H1 (cell line): ENCODE results near the gene NCF4. TPM values are rescaled to one million over a fixed set of nuclear protein-coding genes. Genes with fewer than 3 reads are reported as not detected.

Source experiments
- CTCF ChIA-PET: fragments of 300-600 bp; sonication (Branson Sonifier 250); formaldehyde crosslinking; loops from one replicate; lab custom pipeline; 2021; ENCODE audit not compliant: partially characterized antibody; lab: Charles Lee
- POLR2A ChIA-PET: fragments of 300-600 bp; sonication (Branson Sonifier 250); formaldehyde crosslinking; loops from one replicate; lab custom pipeline; 2021; ENCODE audit warnings: inconsistent platforms; ENCODE audit not compliant: partially characterized antibody; lab: Charles Lee
- DNase-seq, 2 experiments: peaks; one replicate each; pipeline versions ENCODE4 v3.0.0 to v3.0.0-alpha.2; 2010 to 2022; ENCODE audit warnings: low spot score in 2 of 2, low read depth in 1 of 2, mixed read lengths in 1 of 2
- FAIRE-seq: peaks from 2 replicates; lab custom pipeline; 2011; peaks lifted over from hg19 to GRCh38; lab: Jason Lieb, UNC
- H2AFZ ChIP-seq: 2 replicates; pipeline ENCODE4 v1.8.1; 2012; ENCODE audit warnings: low read length, inconsistent platforms
- H2AK5ac ChIP-seq: 2 replicates; pipeline ENCODE4 v1.6.1; 2013; ENCODE audit warnings: low read depth, low read length
- H2BK120ac ChIP-seq: replicated peaks from 2 replicates; pipeline ENCODE3; 2013; ENCODE audit warnings: low read depth, low read length, inconsistent platforms
- H2BK12ac ChIP-seq: 2 replicates; pipeline ENCODE4 v1.6.1; 2013; ENCODE audit warnings: low read depth, low read length
- H2BK15ac ChIP-seq: 2 replicates; pipeline ENCODE4 v1.6.1; 2013; ENCODE audit warnings: low read length
- H2BK20ac ChIP-seq: 2 replicates; pipeline ENCODE4 v1.6.1; 2013; ENCODE audit warnings: low read length
- H2BK5ac ChIP-seq: 2 replicates; pipeline ENCODE4 v1.6.1; 2013; ENCODE audit warnings: low read depth, low read length
- H3K14ac ChIP-seq: 2 replicates; pipeline ENCODE4 v1.6.1; 2013; ENCODE audit warnings: inconsistent platforms; ENCODE audit not compliant: insufficient read length
- H3K18ac ChIP-seq: 2 replicates; pipeline ENCODE4 v1.6.1; 2013; ENCODE audit warnings: low read length; ENCODE audit errors: extremely low read depth
- H3K23ac ChIP-seq: 2 replicates; pipeline ENCODE4 v1.6.1; 2013; ENCODE audit warnings: inconsistent platforms; ENCODE audit not compliant: insufficient read length
- H3K23me2 ChIP-seq: 2 replicates; pipeline ENCODE4 v1.6.1; 2013; ENCODE audit warnings: low read depth, low read length
- H3K27ac ChIP-seq: 2 replicates; pipeline ENCODE4 v1.6.1; 2011; ENCODE audit warnings: low read depth, low read length, inconsistent platforms
- H3K27me3 ChIP-seq, 4 experiments: replicated peaks in 1 of 4; 1 replicate in 1 of 4; 2 replicates in 3 of 4; pipeline versions ENCODE4 v1.6.1 to v1.8.1; 2011 to 2013; ENCODE audit warnings: low read length in 3 of 4, mild to moderate bottlenecking in 3 of 4, inconsistent platforms in 2 of 4, mixed read lengths in 2 of 4, moderate library complexity in 1 of 4; ENCODE audit not compliant: control insufficient read depth in 3 of 4, insufficient read depth in 3 of 4; ENCODE audit errors: extremely low read depth in 1 of 4
- H3K36me3 ChIP-seq, 4 experiments: 2 replicates each; pipeline versions ENCODE4 v1.6.1 to v1.8.1; 2011 to 2013; ENCODE audit warnings: mild to moderate bottlenecking in 4 of 4, low read length in 3 of 4, moderate library complexity in 2 of 4, control low read depth in 1 of 4, inconsistent platforms in 1 of 4; ENCODE audit not compliant: insufficient read depth in 4 of 4, control insufficient read depth in 2 of 4
- H3K4ac ChIP-seq: replicated peaks from 2 replicates; pipeline ENCODE3; 2013; ENCODE audit warnings: low read length, low read depth, mixed read lengths, inconsistent platforms; ENCODE audit not compliant: insufficient read length
- H3K4me1 ChIP-seq, 4 experiments: replicated peaks in 1 of 4; 1 replicate in 1 of 4; 2 replicates in 3 of 4; pipeline versions ENCODE4 v1.6.1 to v1.8.1; 2011 to 2013; ENCODE audit warnings: low read length in 3 of 4, inconsistent platforms in 2 of 4, mixed read lengths in 1 of 4; ENCODE audit not compliant: insufficient read depth in 4 of 4, control insufficient read depth in 3 of 4
- H3K4me2 ChIP-seq, 2 experiments: 2 replicates each; pipeline versions ENCODE4 v1.6.1 to v1.8.1; 2011 to 2013; ENCODE audit warnings: low read depth in 2 of 2, low read length in 2 of 2, control low read depth in 1 of 2, inconsistent platforms in 1 of 2, mild to moderate bottlenecking in 1 of 2; ENCODE audit not compliant: insufficient read depth in 1 of 2
- H3K4me3 ChIP-seq, 4 experiments: fragments of 200-600, 300-600 bp in 1 of 4; sonication (generic), shearing (Covaris generic), sonication (Bioruptor Twin) in 1 of 4; 2 replicates each; pipeline versions ENCODE4 v1.5.1 to v1.8.1; 2011 to 2016; ENCODE audit warnings: low read length in 4 of 4, low read depth in 3 of 4, control low read depth in 2 of 4, inconsistent platforms in 2 of 4, mild to moderate bottlenecking in 2 of 4, mixed read lengths in 1 of 4, moderate library complexity in 1 of 4; ENCODE audit not compliant: insufficient read depth in 2 of 4; ENCODE audit errors: extremely low read depth in 1 of 4
- H3K56ac ChIP-seq: replicated peaks from 2 replicates; pipeline ENCODE3; 2013; ENCODE audit warnings: low read depth, mild to moderate bottlenecking, mixed read lengths, low read length, inconsistent platforms; ENCODE audit not compliant: insufficient read length
- H3K79me1 ChIP-seq: 2 replicates; pipeline ENCODE4 v1.6.1; 2013; ENCODE audit warnings: low read depth, low read length, control low read depth
- H3K79me2 ChIP-seq, 2 experiments: 2 replicates each; pipeline versions ENCODE4 v1.6.1 to v1.8.1; 2012 to 2013; ENCODE audit warnings: low read length in 2 of 2, mild to moderate bottlenecking in 2 of 2, inconsistent platforms in 1 of 2; ENCODE audit not compliant: insufficient read depth in 2 of 2, control insufficient read depth in 1 of 2
- H3K9ac ChIP-seq, 4 experiments: replicated peaks in 1 of 4; 1 replicate in 1 of 4; 2 replicates in 3 of 4; pipeline versions ENCODE4 v1.6.1 to v1.8.1; 2011 to 2013; ENCODE audit warnings: low read depth in 3 of 4, low read length in 3 of 4, control low read depth in 2 of 4, mild to moderate bottlenecking in 2 of 4, moderate library complexity in 2 of 4, inconsistent platforms in 1 of 4; ENCODE audit errors: extremely low read depth in 1 of 4
- H3K9me3 ChIP-seq, 2 experiments: 2 replicates each; pipeline versions ENCODE4 v1.6.1 to v1.8.1; 2012 to 2013; ENCODE audit warnings: mild to moderate bottlenecking in 2 of 2, moderate library complexity in 2 of 2, control low read depth in 1 of 2, inconsistent platforms in 1 of 2, low read depth in 1 of 2, low read length in 1 of 2, mixed read lengths in 1 of 2; ENCODE audit not compliant: insufficient read depth in 2 of 2
- H4K20me1 ChIP-seq, 2 experiments: replicated peaks in 1 of 2; 2 replicates each; pipeline versions ENCODE3 to v1.8.1; 2011 to 2013; ENCODE audit warnings: inconsistent platforms in 2 of 2, low read length in 2 of 2, mild to moderate bottlenecking in 1 of 2; ENCODE audit not compliant: insufficient read depth in 2 of 2, control insufficient read depth in 1 of 2
- H4K5ac ChIP-seq: 2 replicates; pipeline ENCODE4 v1.6.1; 2013; ENCODE audit warnings: low read length, low read depth, mixed read lengths, inconsistent platforms; ENCODE audit not compliant: insufficient read length
- H4K8ac ChIP-seq: 2 replicates; pipeline ENCODE4 v1.8.0; 2013; ENCODE audit warnings: mild to moderate bottlenecking, moderate library complexity, low read length, inconsistent platforms; ENCODE audit not compliant: insufficient read depth; ENCODE audit errors: extremely low read depth
- H4K91ac ChIP-seq: replicated peaks from 2 replicates; pipeline ENCODE3; 2013; ENCODE audit warnings: low read length, mixed read lengths, inconsistent platforms; ENCODE audit not compliant: insufficient read length
- ATF3 ChIP-seq: IDR thresholded peaks from 2 replicates; pipeline ENCODE4 v1.6.1; 2011; ENCODE audit warnings: low read depth, mild to moderate bottlenecking, low read length; ENCODE audit not compliant: insufficient read depth
- JUN ChIP-seq: IDR thresholded peaks from 2 replicates; pipeline ENCODE4 v1.6.1; 2011; ENCODE audit warnings: low read depth, mild to moderate bottlenecking, improper control_type of control experiment, low read length
- MAX ChIP-seq: IDR thresholded peaks from 2 replicates; pipeline ENCODE4 v1.6.1; 2012; ENCODE audit warnings: inconsistent platforms
- WGBS, 2 experiments: shearing (Covaris generic) in 1 of 2; methylation state at CpG; one replicate each; pipeline versions ENCODE4 v1.1.6 to v1.1.7; 2013 to 2015; ENCODE audit warnings: low lambda C conversion rate in 2 of 2, mixed read lengths in 2 of 2, inconsistent platforms in 1 of 2, low coverage in 1 of 2, missing lambda C conversion rate in 1 of 2; ENCODE audit not compliant: insufficient replicate concordance in 2 of 2, insufficient coverage in 1 of 2, insufficient read length in 1 of 2; ENCODE audit errors: extremely low coverage in 1 of 2, missing lambda C conversion rate in 1 of 2; 5-methylcytosine and 5-hydroxymethylcytosine counted together
- polyA plus RNA-seq, 7 experiments: library from polyadenylated mRNA; depleted of rRNA in 3 of 7; stranded (reverse) in 5 of 7; unstranded in 2 of 7; fragments of >200 nt in 5 of 7; fragments of 200-250 nt in 2 of 7; gene quantifications; 1 replicate in 5 of 7; 2 replicates in 1 of 7; 4 replicates in 1 of 7; pipeline versions ENCODE4 v1.2.1 to v1.2.3, GENCODE V29; 2011 to 2013; ENCODE audit warnings: missing spikeins in 2 of 7, mixed read lengths in 2 of 7
- total RNA-seq: library from RNA; stranded (reverse); fragmentation: NEBNext Ultra II Directional; extraction: Animal tissue kit (Norgen Biotek cat#: 25700); gene quantifications from 2 replicates; pipeline ENCODE4 v1.2.1, GENCODE V29; 2021
- TF ChIP-seq, protein P1 (sequence below): IDR thresholded peaks from 2 replicates; pipeline ENCODE4 v1.6.1; 2012; ENCODE audit warnings: inconsistent platforms

NCF4 gene
- total and polyA plus RNA-seq, 2 of the 8 experiments (the other 6 are each of a cell fraction or from before 2014, with no cell fraction given), result 0.20 TPM; not detected in 1

- H3K4me2 ChIP-seq, result no peak overlapping the region
These were observed 36.8 kb downstream of the NCF4 start for GRCh38 chr22:36897611-36898010.

More at GRCh38 chr22:36897611-36898010, 36.8 kb downstream of the NCF4 start:
- ChIA-PET CTCF (interaction anchor here (1.1 to 1.8 kb wide), 7 partner anchors 17 to 124 kb away, joined by 3 to 7 read pairs (median 5); no protein-coding TSS in a partner anchor), POLR2A (interaction anchor here (0.7 to 1.1 kb wide), 2 partner anchors 10 to 27 kb away, joined by 3 read pairs; no protein-coding TSS in a partner anchor)
- Histone ChIP-seq H3K14ac (no peak overlapping the region), H3K23ac (no peak overlapping the region), H2AK5ac (no peak overlapping the region), H3K27ac (no peak overlapping the region), H3K4me3 (no peak overlapping the region), H3K4ac (no peak overlapping the region), H4K91ac (no peak overlapping the region), H3K56ac (no peak overlapping the region), H3K36me3 (no peaks in the 10 kb centered on the region; a peak in 1 of 8 replicates), H3K27me3 (peaks cover 0 to 6% (median 2%) of the 10 kb centered on the region in 4 experiments; a peak in 2 of 7 replicates), H3K18ac (no peak overlapping the region), H3K9me3 (peaks cover 9 to 17% of the 10 kb centered on the region in 2 experiments; a peak in 3 of 4 replicates), H4K8ac (no peak overlapping the region), H2BK5ac (no peak overlapping the region), H2BK20ac (no peak overlapping the region), H3K79me2 (no peaks in the 10 kb centered on the region), H3K9ac (no peak overlapping the region), H3K79me1 (0 out of 2 replicates have a peak, but pooled peaks cover 2% of the 10 kb centered on the region), H2AFZ (no peak overlapping the region), H3K4me1 (peaks cover 11 to 17% (median 13%) of the 10 kb centered on the region in 4 experiments), H3K23me2 (no peaks in the 10 kb centered on the region; the same call in 1 of the 2 replicates), H4K5ac (no peak overlapping the region), H4K20me1 (no peaks in the 10 kb centered on the region)
- FAIRE-seq, result no peak
- no peak for DNase-seq
- WGBS, 2 experiments, result 59% methylated on average over 3 of the region's 3 CpGs; no CpG with 5 or more reads in 1 of the 2 experiments
- TF ChIP-seq, protein P1, sequence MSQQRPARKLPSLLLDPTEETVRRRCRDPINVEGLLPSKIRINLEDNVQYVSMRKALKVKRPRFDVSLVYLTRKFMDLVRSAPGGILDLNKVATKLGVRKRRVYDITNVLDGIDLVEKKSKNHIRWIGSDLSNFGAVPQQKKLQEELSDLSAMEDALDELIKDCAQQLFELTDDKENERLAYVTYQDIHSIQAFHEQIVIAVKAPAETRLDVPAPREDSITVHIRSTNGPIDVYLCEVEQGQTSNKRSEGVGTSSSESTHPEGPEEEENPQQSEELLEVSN, result peak; percentile 84
- no peak for TF ChIP-seq JUN
- peak; percentile 61; the same call in 1 of the 2 replicates for TF ChIP-seq MAX
- TF ChIP-seq ATF3, result no peak
- TF ChIP-seq, all 59 proteins: peak for 2
- H2BK120ac ChIP-seq, result no peak overlapping the region
- no peak overlapping the region for H2BK12ac ChIP-seq
- no peak overlapping the region for H2BK15ac ChIP-seq
